NCI-H1105 treated with DMSO at 0.1 percent for 48 hours (cell line): ENCODE results near the gene HELLS.
A peak's percentile ranks its signal among the peaks of the same experiment; 100 is the strongest.
"Not testable (repeated sequence)": the region's sequence is repeated elsewhere in the genome, so short reads cannot be mapped to it uniquely, and the experiment has no call there.

ENCODE experiments used
- DNase-seq: peaks from one replicate; lab custom pipeline; 2025; lab: John Stamatoyannopoulos, UW

The HELLS gene

DNA sequence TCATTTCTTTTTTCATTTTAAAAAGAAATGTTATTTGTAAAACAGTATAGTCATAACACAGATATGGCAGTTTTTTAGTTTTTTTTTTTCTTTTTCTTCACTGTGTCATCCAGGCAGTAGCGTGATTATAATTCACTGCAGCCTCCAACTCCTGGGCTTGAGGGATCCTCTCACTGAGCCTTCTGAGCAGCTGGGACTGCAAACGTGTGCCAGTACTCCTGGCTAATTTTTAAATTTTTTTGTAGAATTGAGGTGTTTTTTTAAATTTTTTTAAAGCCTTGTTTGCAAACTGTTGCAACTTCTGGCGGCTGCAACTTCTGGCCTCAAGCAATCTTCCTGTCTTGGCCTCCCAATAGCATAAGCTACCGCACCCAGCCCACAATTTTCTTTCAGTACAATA is 63.0 kb downstream of the HELLS start:
- no peak for DNase-seq

DNA sequence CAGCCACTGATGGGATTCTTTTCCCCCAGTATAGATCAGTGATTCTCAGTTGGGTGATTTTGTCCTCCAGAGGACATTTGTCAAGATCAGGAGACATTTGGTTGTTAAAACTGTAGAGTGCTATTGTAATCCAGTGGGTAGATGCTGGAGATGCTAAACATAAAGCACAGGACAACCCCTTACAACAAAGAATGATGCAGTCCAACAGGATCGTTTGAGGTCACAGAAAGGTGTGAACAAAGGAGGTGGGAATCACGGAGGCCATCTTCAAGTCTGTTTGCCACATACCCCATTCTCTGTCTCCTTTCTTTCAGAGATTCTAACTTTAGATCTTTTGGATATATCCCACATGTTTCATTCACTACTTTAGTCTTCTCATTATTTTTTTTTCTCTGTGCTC is 69.0 kb downstream of the HELLS start:
- DNase-seq, result no peak

DNA sequence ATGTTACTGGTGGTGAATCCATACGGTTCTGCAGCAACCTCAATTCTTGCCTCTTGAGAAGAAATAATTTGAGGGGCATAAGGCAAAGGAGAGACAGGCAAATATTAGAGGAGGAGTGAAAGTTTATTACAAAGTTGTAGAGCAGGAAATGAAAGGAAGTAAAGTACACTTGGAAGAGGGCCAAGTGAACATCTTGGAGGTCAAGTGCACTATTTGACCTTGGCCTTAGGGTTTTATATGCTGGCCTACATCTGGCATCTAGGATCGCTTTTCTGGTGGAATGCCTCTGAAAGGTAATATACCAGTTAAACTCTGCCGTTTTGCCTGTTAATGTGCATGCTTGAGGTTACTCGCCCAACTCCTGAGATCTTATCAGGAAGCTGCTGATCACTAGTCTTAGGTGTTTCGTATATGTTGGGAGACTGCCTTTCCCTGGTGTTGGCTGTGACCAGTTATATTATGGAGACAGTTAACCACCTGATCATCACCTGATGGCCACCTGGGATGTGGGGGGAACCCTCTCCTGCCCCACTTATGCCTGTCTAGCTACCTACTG is 71.9 kb downstream of the HELLS start:
- DNase-seq, result no peak

DNA sequence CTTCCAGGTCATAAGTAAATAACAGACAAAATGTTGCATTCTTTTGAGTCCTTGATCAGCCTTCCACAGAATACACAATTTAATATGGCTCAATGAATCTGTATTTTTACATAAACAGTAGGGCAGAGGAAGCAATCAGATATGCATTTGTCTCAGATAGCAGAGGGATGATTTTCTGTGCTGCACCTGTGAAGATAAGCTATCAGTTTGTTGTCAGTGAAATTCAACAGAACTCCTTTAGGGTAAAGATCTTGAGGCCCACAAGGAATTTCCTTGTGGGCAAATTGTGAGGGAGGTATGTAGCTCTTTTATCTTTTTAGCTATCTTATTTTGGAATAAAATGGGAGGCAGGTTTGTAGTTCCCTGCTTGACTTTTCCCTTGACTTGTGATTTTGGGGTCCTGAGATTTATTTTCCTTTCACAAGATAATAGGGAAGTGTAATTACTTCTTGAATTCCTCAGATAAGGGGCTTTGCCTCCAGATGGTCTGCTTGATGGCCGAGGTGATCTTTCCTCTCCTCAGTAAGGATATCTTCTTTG is 77.1 kb downstream of the HELLS start:
- DNase-seq, result no peak

DNA sequence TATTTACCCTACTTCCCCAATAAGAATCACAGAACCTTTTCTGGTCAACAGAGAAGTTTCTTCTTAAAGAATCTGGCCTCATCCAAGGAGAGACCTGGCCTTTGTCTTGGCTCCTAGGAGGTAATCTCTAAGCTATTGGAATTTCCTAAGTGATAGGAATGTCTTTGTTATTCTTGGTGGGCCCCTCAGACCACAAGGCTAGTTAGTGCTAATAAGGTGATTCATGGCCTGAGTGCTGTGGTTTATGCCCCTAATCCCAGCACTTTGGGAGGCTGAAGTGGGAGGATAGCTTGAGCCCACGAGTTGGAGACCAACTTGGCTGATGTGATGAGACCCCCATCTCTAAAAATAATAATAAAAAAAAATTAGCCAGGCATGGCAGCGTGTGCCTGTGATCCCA is 78.0 kb downstream of the HELLS start:
- DNase-seq, result no peak

DNA sequence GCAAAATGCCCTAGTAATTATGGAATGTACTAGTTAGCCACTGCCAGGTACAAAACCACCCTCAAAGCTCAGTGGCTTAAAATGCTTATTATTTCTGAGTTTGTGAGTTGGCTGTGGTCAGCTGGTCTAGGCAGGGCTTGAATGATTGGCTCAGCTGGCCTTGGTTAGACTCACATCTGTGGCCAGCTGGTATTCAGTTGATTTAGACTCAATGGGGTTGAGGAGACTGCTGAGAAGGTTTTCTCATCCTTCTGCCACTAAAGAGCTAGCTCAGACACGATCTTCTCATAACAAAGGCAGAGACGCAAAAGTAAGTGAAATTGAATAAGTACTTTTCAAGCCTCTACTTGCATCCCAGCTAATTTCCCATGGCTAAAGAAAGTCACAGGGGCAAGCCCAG is 80.9 kb downstream of the HELLS start:
- no peak for DNase-seq

DNA sequence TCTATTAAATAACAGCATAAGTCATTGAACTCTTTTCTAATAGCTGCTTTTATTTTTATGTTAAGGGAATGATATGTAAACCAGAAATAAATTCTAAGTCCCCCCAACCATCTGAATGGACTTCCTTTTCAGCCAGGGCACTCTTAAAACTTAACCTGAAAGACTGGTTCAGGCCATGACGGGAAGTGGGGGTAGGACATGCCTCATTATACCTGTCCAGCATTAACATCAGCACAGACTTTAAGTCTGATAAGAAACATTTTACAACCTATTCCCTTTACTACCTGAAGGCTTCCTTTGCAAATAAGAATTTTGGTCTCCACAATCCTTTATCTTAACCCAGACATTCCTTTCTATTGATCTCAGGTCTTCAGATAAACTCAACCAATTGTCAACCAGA is 81.9 kb downstream of the HELLS start:
- no peak for DNase-seq

DNA sequence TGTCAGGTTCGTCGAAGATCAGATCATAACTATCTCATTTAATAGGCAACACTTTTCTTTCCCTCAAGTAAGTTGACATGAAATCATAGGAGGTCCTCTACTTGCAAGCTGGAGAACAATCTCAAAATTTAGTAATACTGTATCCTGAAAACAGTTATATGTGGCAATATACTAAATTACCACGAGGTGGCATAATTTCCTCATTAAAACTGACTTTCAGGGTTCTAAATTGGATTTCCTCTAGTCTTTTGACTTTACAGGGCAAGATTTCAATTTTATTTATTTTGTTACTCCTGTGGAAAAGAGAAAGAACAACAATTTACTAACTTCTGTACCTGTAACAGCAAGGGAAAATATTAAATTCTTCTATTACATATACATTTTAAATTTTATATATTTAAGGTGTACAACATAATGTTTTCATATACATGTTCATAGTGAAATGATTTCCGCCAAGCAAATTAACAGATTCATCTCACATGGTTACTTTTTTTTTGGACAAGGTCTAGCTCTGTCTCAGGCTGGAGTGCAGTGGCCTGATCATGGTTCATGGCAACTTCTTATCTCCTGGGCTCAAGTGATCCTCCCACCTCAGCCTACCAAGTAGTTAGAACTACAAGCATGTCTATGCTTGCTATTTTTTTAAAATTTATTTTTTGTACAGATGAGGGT is 84.6 kb downstream of the HELLS start:
- DNase-seq, result peak; percentile 36

DNA sequence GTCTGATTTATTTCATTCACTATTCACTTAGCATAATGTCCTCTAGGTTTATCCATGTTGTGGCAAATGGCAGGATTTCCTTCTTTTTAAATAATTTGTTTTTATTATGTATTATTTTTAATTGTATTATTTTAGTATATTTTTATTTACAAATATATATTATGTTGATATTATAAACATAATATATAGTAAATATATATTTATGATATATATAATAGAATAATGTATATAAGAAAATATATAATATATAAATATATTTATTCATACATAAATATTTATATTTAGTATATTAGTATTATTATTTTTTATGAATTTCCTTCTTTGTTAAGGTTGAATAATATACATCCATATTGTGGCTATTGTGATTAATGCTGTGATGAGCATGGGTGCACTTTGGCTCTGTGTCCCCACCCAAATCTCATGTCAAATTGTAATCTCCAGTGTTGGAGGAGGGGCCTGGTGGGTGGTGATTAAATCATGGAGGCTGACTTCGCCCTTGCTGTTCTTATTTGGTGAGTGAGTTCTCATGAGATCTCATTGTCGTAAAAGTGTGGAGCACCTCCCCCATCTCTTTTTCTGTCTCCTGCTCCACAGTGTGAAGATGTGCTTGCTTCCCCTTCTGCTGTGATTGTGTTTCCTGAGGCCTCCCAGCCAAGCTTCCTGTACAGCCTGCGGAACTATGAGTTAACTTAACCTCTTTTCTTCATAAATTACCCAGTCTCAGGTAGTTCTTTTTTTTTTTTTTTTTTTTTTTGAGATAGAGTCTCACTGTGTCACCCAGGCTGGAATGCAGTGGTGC is 85.7 kb downstream of the HELLS start:
- no peak for DNase-seq

DNA sequence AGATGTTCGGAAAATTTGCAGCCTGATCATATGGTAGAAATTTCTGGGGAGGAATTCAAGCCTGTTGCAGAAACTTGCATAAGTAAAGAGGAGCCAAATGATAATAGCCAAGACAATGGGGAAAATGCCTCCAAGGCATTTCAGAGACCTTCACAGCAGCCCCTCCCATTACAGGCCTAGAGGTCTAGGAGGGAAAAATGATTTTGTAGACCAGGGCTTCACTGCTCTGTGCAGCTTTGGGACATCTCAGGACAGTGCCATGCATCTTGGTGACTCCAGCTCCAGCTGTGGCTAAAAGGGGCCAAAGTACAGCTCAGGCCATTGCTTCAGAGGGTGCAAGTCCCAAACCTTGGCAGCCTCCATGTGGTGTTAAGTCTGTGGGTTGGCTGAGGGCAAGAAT is 87.4 kb downstream of the HELLS start:
- DNase-seq, result no peak

DNA sequence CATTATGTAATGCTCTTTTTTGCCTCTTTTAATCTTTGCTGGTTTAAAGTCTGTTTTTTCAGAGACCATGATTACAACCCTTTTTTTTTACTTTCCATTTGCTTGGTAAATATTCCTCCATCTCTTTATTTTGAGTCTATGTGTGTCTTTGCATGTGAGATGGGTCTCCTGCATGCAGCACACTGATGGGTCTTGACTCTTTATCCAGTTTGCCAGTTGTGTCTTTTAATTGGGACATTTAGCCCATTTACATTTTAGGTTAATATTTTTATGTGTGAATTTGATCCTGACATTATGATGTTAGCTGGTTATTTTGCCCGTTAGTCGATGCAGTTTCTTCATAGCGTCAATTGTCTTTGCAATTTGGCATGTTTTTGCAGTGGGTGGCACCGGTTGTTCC is 92.5 kb downstream of the HELLS start:
- not testable (repeated sequence) for DNase-seq

DNA sequence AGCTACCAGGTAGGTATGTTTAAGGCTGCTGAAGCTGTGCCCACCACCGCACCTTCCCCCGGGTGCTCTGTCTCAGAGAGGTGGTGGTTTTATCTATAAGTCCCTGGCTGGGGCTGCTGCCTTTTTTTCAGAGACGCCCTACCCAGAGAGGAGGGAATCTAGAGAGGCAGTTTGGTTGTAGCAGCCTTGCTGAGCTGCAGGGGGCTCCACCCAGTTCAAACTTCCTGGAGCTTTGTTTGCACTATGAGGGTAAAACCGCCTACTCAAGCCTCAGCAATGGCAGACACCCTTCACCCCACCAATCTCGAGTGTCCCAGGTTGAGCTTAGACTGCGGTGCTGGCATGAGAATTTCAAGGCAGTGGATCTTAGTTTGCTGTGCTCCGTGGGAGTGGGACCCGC is 94.3 kb downstream of the HELLS start:
- DNase-seq, result no peak

DNA sequence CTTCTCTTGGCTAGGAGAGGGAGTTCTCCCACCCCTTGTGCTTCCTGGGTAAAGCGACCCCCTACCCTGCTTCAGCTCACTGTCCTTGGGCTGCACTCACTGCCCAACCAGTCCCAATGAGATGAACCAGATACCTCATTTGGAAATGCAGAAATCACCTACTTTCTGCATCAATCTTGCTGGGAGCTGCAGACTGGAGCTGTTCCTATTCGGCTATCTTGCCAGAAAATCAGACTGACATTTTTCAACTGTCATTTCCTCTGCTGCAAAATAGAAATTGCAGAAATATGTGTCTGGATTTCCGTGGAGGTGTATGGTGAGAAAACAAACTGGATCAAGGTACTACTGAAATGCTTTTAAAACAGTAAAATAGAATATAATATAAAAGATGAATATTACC is 95.0 kb downstream of the HELLS start:
- no peak for DNase-seq

DNA sequence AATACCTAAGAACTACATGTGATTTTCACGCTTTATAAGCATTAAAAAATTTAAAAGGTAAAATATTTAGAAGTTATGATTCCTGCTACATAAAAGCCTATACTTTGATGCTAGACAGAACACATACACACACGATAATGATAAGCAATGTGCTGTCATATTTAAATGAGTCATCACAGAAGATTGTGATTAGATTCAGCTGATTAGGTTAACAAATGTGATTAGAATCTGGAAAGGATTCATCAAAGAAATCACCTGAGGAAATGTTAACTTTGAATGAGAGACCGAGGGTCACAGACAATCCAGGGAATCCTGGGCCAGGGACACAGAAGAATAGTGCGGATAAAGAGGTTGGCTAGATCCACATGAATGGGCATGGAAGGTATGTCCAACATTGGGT is 95.9 kb downstream of the HELLS start:
- no peak for DNase-seq

DNA sequence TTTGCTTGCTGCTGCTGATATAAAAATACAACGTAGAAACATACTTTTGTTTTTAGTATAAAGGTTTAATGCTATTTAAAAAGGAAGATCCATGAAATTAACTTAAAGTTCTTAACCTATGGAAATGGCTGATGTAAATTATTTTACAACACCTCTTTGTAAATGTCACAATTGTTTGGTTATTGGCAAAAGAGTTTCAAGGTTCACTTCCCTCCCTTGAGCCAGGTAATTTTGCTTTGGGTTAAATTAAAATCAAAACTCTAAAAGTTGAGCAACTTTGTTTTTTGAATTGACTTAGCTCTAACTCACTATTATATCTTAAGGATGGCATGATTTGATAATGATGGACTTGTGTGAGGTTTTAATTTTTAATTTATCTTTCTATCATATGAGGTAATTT is 98.8 kb downstream of the HELLS start:
- no peak for DNase-seq

DNA sequence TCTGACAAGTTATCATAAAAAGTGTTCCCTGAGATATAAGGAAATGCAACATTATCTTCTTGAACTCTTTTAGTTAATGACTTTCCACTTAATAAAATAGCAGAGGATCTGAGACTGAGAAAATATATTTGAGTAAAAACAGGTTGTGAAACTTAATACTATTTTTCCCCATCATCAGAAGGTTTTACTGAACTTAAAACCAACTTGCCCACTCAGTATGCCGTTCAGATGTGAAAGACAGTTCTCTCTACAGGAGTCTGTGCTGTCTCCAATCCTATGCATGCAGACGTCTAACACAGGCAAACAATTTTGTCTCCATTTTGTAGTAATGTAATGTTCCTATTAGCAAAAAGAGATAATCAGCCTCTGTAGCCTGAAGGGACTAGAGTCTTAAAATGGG is 99.7 kb downstream of the HELLS start:
- no peak for DNase-seq
